ENCODE measurements around the gene FGD3.

The FGD3 gene

GRCh38 chr9:92942688-92943616 lies 4.4 kb upstream of the FGD3 start:
- H3K4me3 ChIP-seq (ENCODE audit: insufficient read depth, low read length, poor library complexity, severe bottlenecking): no peak overlapping the region
- H3K9me2 ChIP-seq (replicated peaks; ENCODE audit: insufficient read depth, low read length): no peaks in the 10 kb centered on the region
- H3K9ac ChIP-seq (ENCODE audit: low read length): no peak overlapping the region
- H3K27ac ChIP-seq (ENCODE audit: low read depth, low read length): no peak overlapping the region
- no peaks in the 10 kb centered on the region for H3K79me2 ChIP-seq (ENCODE audit: insufficient read depth, low read length)
- H3F3A ChIP-seq (ENCODE audit: insufficient read depth): no peaks in the 10 kb centered on the region
- H3K27me3 ChIP-seq (ENCODE audit: low read length): no peaks in the 10 kb centered on the region
- no peak for TF ChIP-seq EZH2phosphoT487 (conservative IDR thresholded peaks at IDR 0.05; ENCODE audit: low read length)
- TF ChIP-seq, protein P1, sequence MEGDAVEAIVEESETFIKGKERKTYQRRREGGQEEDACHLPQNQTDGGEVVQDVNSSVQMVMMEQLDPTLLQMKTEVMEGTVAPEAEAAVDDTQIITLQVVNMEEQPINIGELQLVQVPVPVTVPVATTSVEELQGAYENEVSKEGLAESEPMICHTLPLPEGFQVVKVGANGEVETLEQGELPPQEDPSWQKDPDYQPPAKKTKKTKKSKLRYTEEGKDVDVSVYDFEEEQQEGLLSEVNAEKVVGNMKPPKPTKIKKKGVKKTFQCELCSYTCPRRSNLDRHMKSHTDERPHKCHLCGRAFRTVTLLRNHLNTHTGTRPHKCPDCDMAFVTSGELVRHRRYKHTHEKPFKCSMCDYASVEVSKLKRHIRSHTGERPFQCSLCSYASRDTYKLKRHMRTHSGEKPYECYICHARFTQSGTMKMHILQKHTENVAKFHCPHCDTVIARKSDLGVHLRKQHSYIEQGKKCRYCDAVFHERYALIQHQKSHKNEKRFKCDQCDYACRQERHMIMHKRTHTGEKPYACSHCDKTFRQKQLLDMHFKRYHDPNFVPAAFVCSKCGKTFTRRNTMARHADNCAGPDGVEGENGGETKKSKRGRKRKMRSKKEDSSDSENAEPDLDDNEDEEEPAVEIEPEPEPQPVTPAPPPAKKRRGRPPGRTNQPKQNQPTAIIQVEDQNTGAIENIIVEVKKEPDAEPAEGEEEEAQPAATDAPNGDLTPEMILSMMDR (IDR thresholded peaks at IDR 0.05; ENCODE audit: insufficient read depth, low read length, poor library complexity, severe bottlenecking): no peak
- no peaks in the 10 kb centered on the region for H3K36me3 ChIP-seq (ENCODE audit: low read length)
- no peak overlapping the region for H2AFZ ChIP-seq (ENCODE audit: low read depth, low read length, severe bottlenecking)
- H3K4me2 ChIP-seq (ENCODE audit: low read depth, low read length, poor library complexity, severe bottlenecking): no peak overlapping the region
- no peaks in the 10 kb centered on the region for H3K9me3 ChIP-seq (ENCODE audit: insufficient read depth, low read length)
- H4K20me1 ChIP-seq (ENCODE audit: low read depth, low read length): no peaks in the 10 kb centered on the region

- H3K4me2 ChIP-seq (ENCODE audit: low read depth, low read length, poor library complexity, severe bottlenecking): no peak overlapping the region
- no peaks in the 10 kb centered on the region for H3K79me2 ChIP-seq (ENCODE audit: insufficient read depth, low read length)
- H3K9ac ChIP-seq (ENCODE audit: low read length): no peak overlapping the region
- H3K36me3 ChIP-seq (ENCODE audit: low read length): no peaks in the 10 kb centered on the region
- H3K27me3 ChIP-seq (ENCODE audit: low read length): no peaks in the 10 kb centered on the region
- no peaks in the 10 kb centered on the region for H3K9me3 ChIP-seq (ENCODE audit: insufficient read depth, low read length)
- no peaks in the 10 kb centered on the region for H3K9me2 ChIP-seq (replicated peaks; ENCODE audit: insufficient read depth, low read length)
- no peak for TF ChIP-seq EZH2phosphoT487 (conservative IDR thresholded peaks at IDR 0.05; ENCODE audit: low read length)
- TF ChIP-seq, protein P1 (IDR thresholded peaks at IDR 0.05; ENCODE audit: insufficient read depth, low read length, poor library complexity, severe bottlenecking): no peak
- H2AFZ ChIP-seq (ENCODE audit: low read depth, low read length, severe bottlenecking): no peak overlapping the region
- H3F3A ChIP-seq (ENCODE audit: insufficient read depth): no peaks in the 10 kb centered on the region
- H3K4me3 ChIP-seq (ENCODE audit: insufficient read depth, low read length, poor library complexity, severe bottlenecking): no peak overlapping the region
- no peaks in the 10 kb centered on the region for H4K20me1 ChIP-seq (ENCODE audit: low read depth, low read length)
- H3K27ac ChIP-seq (ENCODE audit: low read depth, low read length): no peak overlapping the region
Observed at GRCh38 chr9:92944921-92945320, 2.4 kb upstream of the FGD3 start.

- Histone ChIP-seq H3K9ac (ENCODE audit: low read length) (no peak overlapping the region), H2AFZ (ENCODE audit: low read depth, low read length, severe bottlenecking) (no peak overlapping the region), H3K27me3 (ENCODE audit: low read length) (no peaks in the 10 kb centered on the region), H3K36me3 (ENCODE audit: low read length) (no peaks in the 10 kb centered on the region), H3K9me2 (replicated peaks; ENCODE audit: insufficient read depth, low read length) (no peaks in the 10 kb centered on the region), H3K4me3 (ENCODE audit: insufficient read depth, low read length, poor library complexity, severe bottlenecking) (no peak overlapping the region), H3K9me3 (ENCODE audit: insufficient read depth, low read length) (no peaks in the 10 kb centered on the region), H3F3A (ENCODE audit: insufficient read depth) (no peaks in the 10 kb centered on the region), H3K79me2 (ENCODE audit: insufficient read depth, low read length) (no peaks in the 10 kb centered on the region), H3K4me2 (ENCODE audit: low read depth, low read length, poor library complexity, severe bottlenecking) (no peak overlapping the region), H3K27ac (ENCODE audit: low read depth, low read length) (no peak overlapping the region), H4K20me1 (ENCODE audit: low read depth, low read length) (no peaks in the 10 kb centered on the region)
- TF ChIP-seq EZH2phosphoT487 (conservative IDR thresholded peaks at IDR 0.05; ENCODE audit: low read length): no peak
- TF ChIP-seq, protein P1 (IDR thresholded peaks at IDR 0.05; ENCODE audit: insufficient read depth, low read length, poor library complexity, severe bottlenecking): no peak
Observed at GRCh38 chr9:92945796-92946195, 1.5 kb upstream of the FGD3 start.

Measured in SU-DHL-6 (cell line).